Measurements from ENCODE around the gene FBXL16.
A peak's percentile ranks its signal among the peaks of the same experiment; 100 is the strongest.

FBXL16 gene

GRCh38 chr16:678858-679813 is 26.5 kb downstream of the FBXL16 start:
- peaks cover 4% of the 10 kb centered on the region for H3K27me3 Mint-ChIP-seq (ENCODE audit: low read depth)
- peak; percentile 38 for DNase-seq (ENCODE audit: low spot score)
- H3K27ac Mint-ChIP-seq, result no peak overlapping the region
- peaks cover 12% of the 10 kb centered on the region for H3K4me1 Mint-ChIP-seq (ENCODE audit: low read depth)
- H3K9me3 Mint-ChIP-seq, result no peaks in the 10 kb centered on the region
- peaks cover 15% of the 10 kb centered on the region for H3K36me3 Mint-ChIP-seq (ENCODE audit: low read depth)
- H3K4me3 Mint-ChIP-seq, result peak overlapping the region; percentile 80

- H3K4me3 Mint-ChIP-seq, result no peak overlapping the region
- no peak overlapping the region for H3K27ac Mint-ChIP-seq
- DNase-seq (ENCODE audit: low spot score), result no peak
- no peaks in the 10 kb centered on the region for H3K9me3 Mint-ChIP-seq
- peaks cover 15% of the 10 kb centered on the region for H3K36me3 Mint-ChIP-seq (ENCODE audit: low read depth)
- peaks cover 4% of the 10 kb centered on the region for H3K27me3 Mint-ChIP-seq (ENCODE audit: low read depth)
- H3K4me1 Mint-ChIP-seq (ENCODE audit: low read depth), result peaks cover 9% of the 10 kb centered on the region
These were observed 27.3 kb downstream of the FBXL16 start for GRCh38 chr16:678209-678857.

- Mint-ChIP-seq H3K4me3 (no peak overlapping the region), H3K9me3 (no peaks in the 10 kb centered on the region), H3K27ac (no peak overlapping the region), H3K4me1 (ENCODE audit: low read depth) (peaks cover 8% of the 10 kb centered on the region), H3K36me3 (ENCODE audit: low read depth) (peaks cover 17% of the 10 kb centered on the region), H3K27me3 (ENCODE audit: low read depth) (peaks cover 4% of the 10 kb centered on the region)
- DNase-seq (ENCODE audit: low spot score), result no peak
These were observed 28.0 kb downstream of the FBXL16 start for GRCh38 chr16:677316-678190.

GRCh38 chr16:676913-677312 is 28.7 kb downstream of the FBXL16 start:
- Mint-ChIP-seq H3K9me3 (no peaks in the 10 kb centered on the region), H3K27ac (no peak overlapping the region), H3K27me3 (ENCODE audit: low read depth) (peaks cover 4% of the 10 kb centered on the region), H3K36me3 (ENCODE audit: low read depth) (peaks cover 12% of the 10 kb centered on the region), H3K4me3 (no peak overlapping the region), H3K4me1 (ENCODE audit: low read depth) (peaks cover 4% of the 10 kb centered on the region)
- no peak for DNase-seq (ENCODE audit: low spot score)

GRCh38 chr16:676565-676902 is 29.1 kb downstream of the FBXL16 start:
- Mint-ChIP-seq H3K36me3 (ENCODE audit: low read depth) (peaks cover 8% of the 10 kb centered on the region), H3K27ac (no peak overlapping the region), H3K9me3 (no peaks in the 10 kb centered on the region), H3K4me1 (ENCODE audit: low read depth) (peaks cover 4% of the 10 kb centered on the region), H3K27me3 (ENCODE audit: low read depth) (peaks cover 4% of the 10 kb centered on the region), H3K4me3 (no peak overlapping the region)
- DNase-seq (ENCODE audit: low spot score), result no peak

GRCh38 chr16:675884-676564 is 29.6 kb downstream of the FBXL16 start:
- peaks cover 5% of the 10 kb centered on the region for H3K36me3 Mint-ChIP-seq (ENCODE audit: low read depth)
- no peak overlapping the region for H3K27ac Mint-ChIP-seq
- peaks cover 4% of the 10 kb centered on the region for H3K4me1 Mint-ChIP-seq (ENCODE audit: low read depth)
- H3K27me3 Mint-ChIP-seq (ENCODE audit: low read depth), result peaks cover 4% of the 10 kb centered on the region
- H3K4me3 Mint-ChIP-seq, result no peak overlapping the region
- no peak for DNase-seq (ENCODE audit: low spot score)
- no peaks in the 10 kb centered on the region for H3K9me3 Mint-ChIP-seq

- H3K36me3 Mint-ChIP-seq (ENCODE audit: low read depth), result peaks cover 3% of the 10 kb centered on the region
- peaks cover 3% of the 10 kb centered on the region for H3K4me1 Mint-ChIP-seq (ENCODE audit: low read depth)
- H3K9me3 Mint-ChIP-seq, result no peaks in the 10 kb centered on the region
- H3K4me3 Mint-ChIP-seq, result no peak within 1 kb of the TSS
- peaks cover 4% of the 10 kb centered on the region for H3K27me3 Mint-ChIP-seq (ENCODE audit: low read depth)
- H3K27ac Mint-ChIP-seq, result no peak within 1 kb of the TSS
- DNase-seq (ENCODE audit: low spot score), result no peak
These were observed 30.4 kb downstream of the FBXL16 start, which contains the start of gene RHBDL1 for GRCh38 chr16:674968-675883. Gene RHBDL1, plus strand, starts transcription at chr16:675671. Its CDS starts 120 bp downstream, at chr16:675791.

- Mint-ChIP-seq H3K36me3 (ENCODE audit: low read depth) (peaks cover 5% of the 10 kb centered on the region), H3K9me3 (no peaks in the 10 kb centered on the region), H3K4me3 (no peak overlapping the region), H3K4me1 (ENCODE audit: low read depth) (peaks cover 2% of the 10 kb centered on the region), H3K27me3 (ENCODE audit: low read depth) (peaks cover 4% of the 10 kb centered on the region), H3K27ac (no peak overlapping the region)
- no peak for DNase-seq (ENCODE audit: low spot score)
These were observed 31.3 kb downstream of the FBXL16 start for GRCh38 chr16:674214-674881.

GRCh38 chr16:673399-673991 is 32.1 kb downstream of the FBXL16 start:
- Mint-ChIP-seq H3K4me3 (no peak overlapping the region), H3K27ac (no peak overlapping the region), H3K9me3 (no peaks in the 10 kb centered on the region), H3K4me1 (ENCODE audit: low read depth) (no peaks in the 10 kb centered on the region), H3K27me3 (ENCODE audit: low read depth) (peaks cover 4% of the 10 kb centered on the region), H3K36me3 (ENCODE audit: low read depth) (peaks cover 5% of the 10 kb centered on the region)
- no peak for DNase-seq (ENCODE audit: low spot score)

GRCh38 chr16:672851-673250 is 32.8 kb downstream of the FBXL16 start:
- DNase-seq (ENCODE audit: low spot score), result no peak
- H3K4me3 Mint-ChIP-seq, result no peak overlapping the region
- H3K4me1 Mint-ChIP-seq (ENCODE audit: low read depth), result no peaks in the 10 kb centered on the region
- no peaks in the 10 kb centered on the region for H3K9me3 Mint-ChIP-seq
- peaks cover 4% of the 10 kb centered on the region for H3K27me3 Mint-ChIP-seq (ENCODE audit: low read depth)
- peaks cover 5% of the 10 kb centered on the region for H3K36me3 Mint-ChIP-seq (ENCODE audit: low read depth)
- H3K27ac Mint-ChIP-seq, result no peak overlapping the region

- Mint-ChIP-seq H3K27me3 (ENCODE audit: low read depth) (peaks cover 4% of the 10 kb centered on the region), H3K36me3 (ENCODE audit: low read depth) (peaks cover 5% of the 10 kb centered on the region), H3K27ac (no peak overlapping the region), H3K4me1 (ENCODE audit: low read depth) (peaks cover 1% of the 10 kb centered on the region), H3K4me3 (no peak overlapping the region), H3K9me3 (no peaks in the 10 kb centered on the region)
- DNase-seq (ENCODE audit: low spot score), result no peak
These were observed 33.2 kb downstream of the FBXL16 start for GRCh38 chr16:672371-672770.
